Transverse colon (tissue), 4 donors: ENCODE results near the gene KEAP1.

Experiments used
- EP300 ChIP-seq: sonication (generic); formaldehyde crosslinking; IDR thresholded peaks from one replicate; pipeline ENCODE4 v1.6.1; 2017; ENCODE audit warnings: antibody characterized with exemption, low read depth
- POLR2A ChIP-seq: fragments of 450-650 bp; IDR thresholded peaks from one replicate; pipeline ENCODE4 v1.6.1; 2016; ENCODE audit warnings: antibody characterized with exemption, mild to moderate bottlenecking, moderate library complexity
- POLR2AphosphoS5 ChIP-seq, 3 donors: sonication (generic); formaldehyde crosslinking; IDR thresholded peaks; one replicate each; pipeline ENCODE4 v1.6.1; 2016; ENCODE audit warnings: antibody characterized with exemption in 3 of 3
- TF ChIP-seq, protein P1 (sequence below), 5 experiments: fragments of 200-600 bp in 3 of 5; fragments of 450-650 bp in 2 of 5; sonication (generic) in 3 of 5; IDR thresholded peaks; 1 replicate in 2 of 5; 2 replicates in 3 of 5; pipeline ENCODE4 v1.5.1; 2016 to 2017; ENCODE audit warnings: antibody characterized with exemption in 5 of 5, inconsistent platforms in 3 of 5, mild to moderate bottlenecking in 2 of 5, moderate library complexity in 1 of 5

DNA sequence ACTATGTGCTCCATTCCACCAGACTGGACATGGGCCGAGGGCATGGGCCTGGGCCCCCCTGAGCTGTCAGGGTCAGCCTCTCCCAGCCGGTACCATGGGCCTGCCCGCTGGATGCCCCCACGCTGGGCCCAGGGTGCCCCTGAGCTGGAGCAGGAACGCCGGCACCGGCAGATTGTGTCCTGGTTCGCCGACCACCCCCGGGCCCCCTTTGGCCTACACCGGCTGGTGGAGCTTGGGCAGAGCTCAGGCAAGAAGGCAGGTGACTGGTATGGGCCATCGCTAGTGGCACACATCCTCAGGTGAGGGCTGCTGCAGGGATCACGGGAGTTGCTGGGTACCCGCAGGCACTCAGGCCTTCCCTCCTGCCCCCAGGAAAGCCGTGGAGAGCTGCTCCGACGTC is 43.7 kb upstream of the KEAP1 start:
- TF ChIP-seq, protein P1, sequence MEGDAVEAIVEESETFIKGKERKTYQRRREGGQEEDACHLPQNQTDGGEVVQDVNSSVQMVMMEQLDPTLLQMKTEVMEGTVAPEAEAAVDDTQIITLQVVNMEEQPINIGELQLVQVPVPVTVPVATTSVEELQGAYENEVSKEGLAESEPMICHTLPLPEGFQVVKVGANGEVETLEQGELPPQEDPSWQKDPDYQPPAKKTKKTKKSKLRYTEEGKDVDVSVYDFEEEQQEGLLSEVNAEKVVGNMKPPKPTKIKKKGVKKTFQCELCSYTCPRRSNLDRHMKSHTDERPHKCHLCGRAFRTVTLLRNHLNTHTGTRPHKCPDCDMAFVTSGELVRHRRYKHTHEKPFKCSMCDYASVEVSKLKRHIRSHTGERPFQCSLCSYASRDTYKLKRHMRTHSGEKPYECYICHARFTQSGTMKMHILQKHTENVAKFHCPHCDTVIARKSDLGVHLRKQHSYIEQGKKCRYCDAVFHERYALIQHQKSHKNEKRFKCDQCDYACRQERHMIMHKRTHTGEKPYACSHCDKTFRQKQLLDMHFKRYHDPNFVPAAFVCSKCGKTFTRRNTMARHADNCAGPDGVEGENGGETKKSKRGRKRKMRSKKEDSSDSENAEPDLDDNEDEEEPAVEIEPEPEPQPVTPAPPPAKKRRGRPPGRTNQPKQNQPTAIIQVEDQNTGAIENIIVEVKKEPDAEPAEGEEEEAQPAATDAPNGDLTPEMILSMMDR (IDR thresholded peaks at IDR 0.05), result no peak
- TF ChIP-seq POLR2A, result no peak
- TF ChIP-seq POLR2AphosphoS5 (IDR thresholded peaks at IDR 0.05), result no peak
- TF ChIP-seq EP300, result no peak
